ENCODE data around the gene ERVH48-1.
"Not testable (repeated sequence)": the region's sequence is repeated elsewhere in the genome, so short reads cannot be mapped to it uniquely, and the experiment has no call there.

The ERVH48-1 gene

GRCh38 chr21:42938606-42938995 lies 13.2 kb upstream of the ERVH48-1 start:
- not testable (repeated sequence) for DNase-seq

- DNase-seq = no peak
Observed at GRCh38 chr21:42937960-42938605, 12.7 kb upstream of the ERVH48-1 start.

GRCh38 chr21:42937034-42937940 lies 11.9 kb upstream of the ERVH48-1 start:
- DNase-seq = not testable (repeated sequence)

GRCh38 chr21:42936360-42936759 lies 10.9 kb upstream of the ERVH48-1 start:
- DNase-seq = not testable (repeated sequence)

GRCh38 chr21:42933973-42934372 lies 8.5 kb upstream of the ERVH48-1 start:
- DNase-seq = not testable (repeated sequence)

- not testable (repeated sequence) for DNase-seq
Observed at GRCh38 chr21:42933137-42933970, 7.9 kb upstream of the ERVH48-1 start.

- not testable (repeated sequence) for DNase-seq
Observed at GRCh38 chr21:42932378-42933136, 7.1 kb upstream of the ERVH48-1 start.

GRCh38 chr21:42931560-42932235 lies 6.3 kb upstream of the ERVH48-1 start:
- DNase-seq = no peak

- no peak for DNase-seq
Observed at GRCh38 chr21:42929969-42930368, 4.5 kb upstream of the ERVH48-1 start.

- not testable (repeated sequence) for DNase-seq
Observed at GRCh38 chr21:42927474-42928200, 2.2 kb upstream of the ERVH48-1 start.

GRCh38 chr21:42924433-42924751 lies 1.0 kb downstream of the ERVH48-1 start:
- no peak for DNase-seq

- DNase-seq = peak; percentile 94
Observed at GRCh38 chr21:42923553-42924432, 1.6 kb downstream of the ERVH48-1 start.

GRCh38 chr21:42922918-42923317 lies 2.5 kb downstream of the ERVH48-1 start:
- DNase-seq = no peak

- DNase-seq = no peak
Observed at GRCh38 chr21:42921927-42922326, 3.5 kb downstream of the ERVH48-1 start.

GRCh38 chr21:42918291-42918690 lies 7.1 kb downstream of the ERVH48-1 start:
- no peak for DNase-seq

GRCh38 chr21:42913476-42913875 lies 12.0 kb downstream of the ERVH48-1 start:
- DNase-seq = no peak

GRCh38 chr21:42911920-42912319 lies 13.5 kb downstream of the ERVH48-1 start:
- DNase-seq = not testable (repeated sequence)

- not testable (repeated sequence) for DNase-seq
Observed at GRCh38 chr21:42908484-42908883, 16.9 kb downstream of the ERVH48-1 start.

- no peak for DNase-seq
Observed at GRCh38 chr21:42906233-42906632, 19.2 kb downstream of the ERVH48-1 start.

- DNase-seq = no peak
Observed at GRCh38 chr21:42905195-42905594, 20.2 kb downstream of the ERVH48-1 start.

Data from eye (tissue), 1 donor.